Measurements from ENCODE around the gene CRYGA. TPM values are rescaled to one million over a fixed set of nuclear protein-coding genes. Genes with fewer than 3 reads are reported as not detected.
"Not testable (repeated sequence)": the region's sequence is repeated elsewhere in the genome, so short reads cannot be mapped to it uniquely, and the experiment has no call there.

The CRYGA gene
- total RNA-seq, 1 experiment from 2014 or later = not detected

GRCh38 chr2:208139447-208139846, 23.9 kb downstream of the CRYGA start:
- H3K4me3 ChIP-seq (ENCODE audit: low read depth, low read length, poor library complexity, severe bottlenecking) = no peak overlapping the region
- H3K27ac ChIP-seq (ENCODE audit: low read depth, low read length, poor library complexity, severe bottlenecking) = no peak overlapping the region
- peaks cover 9% of the 10 kb centered on the region for H3K4me1 ChIP-seq (ENCODE audit: insufficient read depth, low read length, poor library complexity, severe bottlenecking)
- POLR2A ChIA-PET (ENCODE audit: low non-redundant PET) = no interaction called here
- H3K9me3 ChIP-seq (ENCODE audit: low read depth, low read length, poor library complexity, severe bottlenecking) = no peaks in the 10 kb centered on the region
- BruUV-seq (replicated peaks) = no TSS peak
- CTCF ChIA-PET = no interaction called here
- intact Hi-C loops (cut with micrococcal nuclease; ENCODE audit: unreplicated experiment) = no loop called here
- no peaks in the 10 kb centered on the region for H3K27me3 ChIP-seq (replicated peaks; ENCODE audit: insufficient read depth, low read depth, low read length, poor library complexity)
- no peaks in the 10 kb centered on the region for H3K36me3 ChIP-seq (ENCODE audit: insufficient read depth, low read length, poor library complexity, severe bottlenecking)
- TF ChIP-seq EZH2 (IDR thresholded peaks at IDR 0.05; ENCODE audit: borderline replicate concordance, low read depth, low read length, poor library complexity, severe bottlenecking) (no peak), CTCF (conservative IDR thresholded peaks at IDR 0.05; ENCODE audit: low read depth, low read length) (no peak)
- DNase-seq (ENCODE audit: low spot score) = no peak

- BruUV-seq (replicated peaks); H3K4me3 ChIP-seq (ENCODE audit: low read depth, low read length, poor library complexity, severe bottlenecking); POLR2A ChIA-PET (ENCODE audit: low non-redundant PET); H3K4me1 ChIP-seq (ENCODE audit: insufficient read depth, low read length, poor library complexity, severe bottlenecking); H3K27me3 ChIP-seq (replicated peaks; ENCODE audit: insufficient read depth, low read depth, low read length, poor library complexity); H3K9me3 ChIP-seq (ENCODE audit: low read depth, low read length, poor library complexity, severe bottlenecking); intact Hi-C loops (cut with micrococcal nuclease; ENCODE audit: unreplicated experiment); CTCF ChIA-PET; DNase-seq (ENCODE audit: low spot score); H3K27ac ChIP-seq (ENCODE audit: low read depth, low read length, poor library complexity, severe bottlenecking); H3K36me3 ChIP-seq (ENCODE audit: insufficient read depth, low read length, poor library complexity, severe bottlenecking): not testable (repeated sequence)
These were observed 25.1 kb downstream of the CRYGA start for GRCh38 chr2:208138334-208138733.

- TF ChIP-seq CTCF (conservative IDR thresholded peaks at IDR 0.05; ENCODE audit: low read depth, low read length) (no peak), EZH2 (IDR thresholded peaks at IDR 0.05; ENCODE audit: borderline replicate concordance, low read depth, low read length, poor library complexity, severe bottlenecking) (no peak)
- Histone ChIP-seq H3K36me3 (ENCODE audit: insufficient read depth, low read length, poor library complexity, severe bottlenecking) (no peaks in the 10 kb centered on the region), H3K9me3 (ENCODE audit: low read depth, low read length, poor library complexity, severe bottlenecking) (no peaks in the 10 kb centered on the region), H3K4me1 (ENCODE audit: insufficient read depth, low read length, poor library complexity, severe bottlenecking) (no peaks in the 10 kb centered on the region), H3K27me3 (replicated peaks; ENCODE audit: insufficient read depth, low read depth, low read length, poor library complexity) (no peaks in the 10 kb centered on the region), H3K4me3 (ENCODE audit: low read depth, low read length, poor library complexity, severe bottlenecking) (no peak overlapping the region), H3K27ac (ENCODE audit: low read depth, low read length, poor library complexity, severe bottlenecking) (no peak overlapping the region)
- ChIA-PET POLR2A (ENCODE audit: low non-redundant PET) (interaction anchor here (0.6 kb wide), 1 partner anchor 11 kb away, joined by 4 read pairs; no protein-coding TSS in a partner anchor), CTCF (no interaction called here)
- DNase-seq (ENCODE audit: low spot score) = no peak
- intact Hi-C loops (cut with micrococcal nuclease; ENCODE audit: unreplicated experiment) = no loop called here
- no TSS peak for BruUV-seq (replicated peaks)
These were observed 26.7 kb downstream of the CRYGA start for GRCh38 chr2:208136716-208137094.
